HG02588 (cell line): ENCODE measurements around the gene ALDH4A1.
"Not testable (repeated sequence)": the region's sequence is repeated elsewhere in the genome, so short reads cannot be mapped to it uniquely, and the experiment has no call there.

ENCODE experiments used
- ATAC-seq: cut with Tn5 transposase; IDR thresholded peaks from one replicate; pipeline ENCODE4 v1.9.1; 2021; ENCODE audit warnings: mild to moderate bottlenecking, moderate library complexity; ENCODE audit not compliant: unreplicated experiment

The ALDH4A1 gene

GRCh38 chr1:18879215-18879790, 23.1 kb downstream of the ALDH4A1 start:
- no peak for ATAC-seq

GRCh38 chr1:18878538-18879214, 23.7 kb downstream of the ALDH4A1 start:
- ATAC-seq, result no peak

DNA sequence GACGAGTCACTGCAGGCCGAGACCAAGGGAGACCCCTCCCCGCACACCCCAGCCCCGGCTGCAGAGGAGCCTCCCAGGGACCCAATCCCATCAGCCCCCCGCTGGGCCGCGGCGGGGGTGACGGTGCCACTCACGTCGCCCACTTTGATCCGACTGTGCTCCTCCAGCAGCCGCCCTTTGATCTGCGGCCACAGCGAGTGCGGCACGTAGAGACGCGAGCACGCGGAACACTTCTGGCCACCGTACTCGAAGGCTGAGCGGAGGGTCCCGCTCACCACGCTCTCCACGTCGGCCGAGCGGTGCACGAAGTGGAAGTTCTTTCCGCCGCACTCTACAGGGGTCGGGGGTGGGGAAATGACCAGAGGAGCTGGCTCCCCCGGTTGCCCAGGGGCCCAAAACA, 25.1 kb downstream of the ALDH4A1 start:
- no peak for ATAC-seq

- no peak for ATAC-seq
These were observed 26.1 kb downstream of the ALDH4A1 start for GRCh38 chr1:18876210-18876609.

DNA sequence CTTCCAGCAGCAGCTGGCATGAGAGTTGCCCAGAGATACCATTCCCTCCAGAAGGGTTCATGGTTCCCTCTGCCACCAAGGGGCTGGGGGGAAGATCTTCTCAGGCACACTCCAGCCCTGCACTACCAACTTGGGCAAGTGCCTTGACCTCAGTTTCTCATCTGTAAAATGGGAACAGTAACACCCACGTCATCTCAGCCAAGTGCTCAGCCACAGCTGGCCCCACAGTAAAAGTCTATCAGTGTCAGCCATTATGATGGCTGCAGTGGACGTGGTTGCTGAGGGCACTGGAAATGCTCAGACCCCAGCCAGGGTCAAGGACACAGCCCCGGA, 26.6 kb downstream of the ALDH4A1 start:
- ATAC-seq, result no peak

GRCh38 chr1:18875107-18875795, 27.1 kb downstream of the ALDH4A1 start:
- no peak for ATAC-seq

DNA sequence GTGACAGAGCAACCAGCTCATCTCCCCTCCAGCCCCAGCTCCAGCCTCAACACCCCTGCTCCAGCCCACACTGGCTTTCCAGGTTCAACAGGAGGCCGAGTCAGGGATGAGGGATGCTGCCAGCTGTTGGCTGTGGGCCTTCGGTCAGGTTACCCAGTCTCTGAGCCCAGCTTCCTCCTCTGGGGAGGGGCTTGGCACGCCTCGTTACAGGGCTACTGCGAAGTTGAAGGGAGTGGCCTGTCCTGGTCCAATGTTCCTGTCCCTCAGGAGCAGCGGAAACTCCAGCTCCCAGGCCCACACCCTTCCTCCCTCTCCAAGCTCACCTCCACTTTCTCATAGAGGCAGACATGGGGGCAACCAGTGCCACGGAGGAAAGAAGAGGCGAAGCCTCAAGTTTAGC, 27.8 kb downstream of the ALDH4A1 start:
- ATAC-seq, result no peak

DNA sequence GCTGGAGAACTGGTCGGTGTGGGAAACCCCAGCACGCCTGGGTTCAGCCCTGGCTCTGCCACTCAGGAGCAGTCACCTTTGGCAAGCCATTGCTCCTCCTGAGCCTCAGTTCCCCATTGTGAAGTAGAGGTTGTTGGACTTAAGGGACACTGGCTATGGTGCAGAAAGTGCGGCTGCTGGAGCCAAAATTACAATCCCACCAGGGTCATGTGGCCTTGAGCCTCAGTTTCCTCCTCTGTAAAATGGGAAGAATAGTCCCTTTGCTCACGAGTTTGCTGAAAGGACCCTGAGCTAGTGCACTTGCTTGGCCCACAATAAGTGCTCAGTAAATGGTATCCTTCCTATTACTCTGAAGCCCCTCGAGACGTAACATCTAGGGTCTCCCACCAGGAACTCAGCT, 28.3 kb downstream of the ALDH4A1 start:
- ATAC-seq, result no peak

- ATAC-seq, result no peak
These were observed 30.2 kb downstream of the ALDH4A1 start for GRCh38 chr1:18872071-18872611.

GRCh38 chr1:18871401-18872070, 30.8 kb downstream of the ALDH4A1 start:
- ATAC-seq, result no peak

GRCh38 chr1:18870957-18871356, 31.4 kb downstream of the ALDH4A1 start:
- ATAC-seq, result no peak

- ATAC-seq, result not testable (repeated sequence)
These were observed 31.8 kb downstream of the ALDH4A1 start for GRCh38 chr1:18870595-18870865.

DNA sequence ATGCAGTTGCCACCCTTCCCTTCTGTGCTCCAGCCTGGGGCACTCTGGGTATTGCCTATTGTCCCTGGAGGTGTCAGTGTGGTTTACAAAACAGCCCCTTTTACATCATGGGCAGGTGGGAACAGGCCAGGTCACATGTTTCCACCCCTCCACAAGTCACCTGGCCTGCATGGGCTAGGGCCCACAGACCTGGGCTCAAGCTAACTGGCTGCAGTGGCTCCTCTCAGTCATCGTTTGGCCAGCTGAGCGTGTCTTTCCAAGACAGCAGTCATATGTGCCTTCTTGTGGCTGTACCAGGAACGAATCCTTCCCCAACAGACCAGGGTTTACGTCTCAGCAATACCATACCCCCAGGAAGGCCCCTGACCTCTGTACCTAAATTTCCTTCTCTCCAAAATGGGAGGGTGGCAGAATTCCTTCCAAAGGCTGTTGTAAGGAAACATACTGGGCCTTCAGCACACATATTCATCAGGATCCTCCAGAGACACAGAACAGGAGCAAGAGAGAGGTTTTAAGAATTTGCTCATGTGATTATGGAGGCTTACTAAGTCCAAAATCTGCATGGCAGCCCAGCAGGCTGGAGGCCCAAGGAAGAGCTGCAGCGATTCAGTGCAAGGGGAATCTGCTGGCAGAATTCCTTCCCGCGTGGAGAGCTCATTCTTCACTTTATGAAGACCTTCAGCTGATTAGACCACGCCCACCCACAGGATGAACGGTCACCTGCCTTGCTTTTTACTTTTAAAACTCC, 32.3 kb downstream of the ALDH4A1 start:
- no peak for ATAC-seq

GRCh38 chr1:18868801-18869424, 33.4 kb downstream of the ALDH4A1 start:
- no peak for ATAC-seq

DNA sequence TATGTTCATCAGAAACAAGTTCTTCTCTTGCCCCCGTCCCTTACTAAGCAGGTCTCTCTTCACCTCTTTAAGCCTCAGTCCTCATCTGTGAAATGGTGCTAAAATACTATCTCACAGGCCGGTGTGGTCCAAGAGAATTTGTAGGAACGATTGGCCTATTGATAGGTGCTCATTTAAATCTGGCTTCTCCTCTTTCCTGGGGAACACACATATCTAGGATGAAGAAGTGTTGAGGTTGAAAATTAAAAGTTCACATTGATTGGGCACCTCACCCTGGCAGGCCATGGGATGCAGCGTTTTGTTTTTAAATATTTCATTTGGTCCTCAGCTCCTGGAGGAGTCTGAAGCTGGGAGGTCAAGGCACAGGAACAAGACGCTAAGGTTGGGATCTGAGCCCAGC, 34.0 kb downstream of the ALDH4A1 start:
- ATAC-seq, result no peak

DNA sequence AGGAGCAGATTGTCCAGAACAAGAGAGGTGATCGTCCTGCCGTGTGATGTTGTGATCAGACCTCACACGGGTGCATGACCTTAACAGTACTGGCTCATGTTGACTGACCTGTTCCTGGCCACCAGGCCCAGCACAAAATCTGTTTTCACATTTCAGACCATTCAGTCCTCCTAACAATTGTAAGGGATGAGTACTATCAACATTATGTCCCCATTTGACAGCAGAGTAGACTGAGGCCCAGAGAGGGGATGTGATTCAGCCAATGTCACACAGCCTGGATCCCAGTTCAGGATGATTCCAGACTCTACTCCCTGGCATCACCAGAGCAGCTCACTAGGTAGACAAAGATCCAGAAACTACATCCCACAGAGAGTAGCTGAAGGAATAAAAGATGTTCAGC, 35.5 kb downstream of the ALDH4A1 start:
- ATAC-seq, result no peak

- ATAC-seq, result no peak
These were observed 36.0 kb downstream of the ALDH4A1 start for GRCh38 chr1:18866314-18866713.

GRCh38 chr1:18865176-18865575, 37.2 kb downstream of the ALDH4A1 start:
- ATAC-seq, result no peak

DNA sequence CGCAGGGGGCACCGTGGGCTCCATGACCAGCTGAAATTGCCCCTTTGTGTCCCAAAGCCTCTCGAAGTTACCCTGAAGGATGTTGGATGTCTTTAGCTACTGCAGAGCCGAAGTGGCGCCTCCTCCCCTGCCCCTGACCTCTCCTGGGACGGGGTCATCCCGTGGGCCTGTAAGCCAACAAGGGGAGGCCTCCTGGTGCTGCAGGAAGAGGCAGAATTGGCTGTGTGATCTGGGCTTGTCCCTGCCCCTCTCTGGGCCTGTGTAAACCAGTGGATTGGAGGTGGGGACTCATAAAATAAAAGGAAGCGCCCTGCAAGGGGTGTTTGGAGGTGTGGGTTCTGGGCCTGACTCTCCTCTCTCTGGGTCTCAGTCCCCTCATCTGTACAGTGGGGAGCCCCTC, 40.8 kb downstream of the ALDH4A1 start:
- ATAC-seq, result no peak

- no peak for ATAC-seq
These were observed 41.3 kb downstream of the ALDH4A1 start for GRCh38 chr1:18861082-18861481.

DNA sequence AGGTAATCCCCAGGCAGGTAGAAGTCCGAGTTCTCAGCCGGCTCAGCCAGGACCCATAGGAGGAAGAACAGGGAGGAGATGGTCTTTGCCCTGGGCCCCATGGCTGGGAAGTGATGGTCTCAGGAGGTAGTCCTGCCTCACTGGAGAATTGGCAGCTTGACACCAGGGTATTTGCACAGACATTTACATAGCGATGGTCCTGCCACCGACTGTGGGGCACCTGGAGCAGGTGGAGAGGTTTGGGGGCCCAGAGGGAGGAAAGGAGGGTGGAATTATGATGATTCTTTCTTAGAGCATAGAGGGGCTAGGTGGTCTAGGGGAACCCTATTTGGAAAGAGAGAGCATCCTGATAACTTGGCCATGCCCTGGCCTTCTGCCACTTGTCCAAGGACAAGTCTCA, 42.8 kb downstream of the ALDH4A1 start, which contains the start of gene TAS1R2:
TSS of gene TAS1R2 (minus strand) at position 101 of the 400 bp plus-strand sequence. CDS start at position 101, 0 bp downstream.
- no peak for ATAC-seq
